ENCODE results near the gene ELP2.

The ELP2 gene

DNA sequence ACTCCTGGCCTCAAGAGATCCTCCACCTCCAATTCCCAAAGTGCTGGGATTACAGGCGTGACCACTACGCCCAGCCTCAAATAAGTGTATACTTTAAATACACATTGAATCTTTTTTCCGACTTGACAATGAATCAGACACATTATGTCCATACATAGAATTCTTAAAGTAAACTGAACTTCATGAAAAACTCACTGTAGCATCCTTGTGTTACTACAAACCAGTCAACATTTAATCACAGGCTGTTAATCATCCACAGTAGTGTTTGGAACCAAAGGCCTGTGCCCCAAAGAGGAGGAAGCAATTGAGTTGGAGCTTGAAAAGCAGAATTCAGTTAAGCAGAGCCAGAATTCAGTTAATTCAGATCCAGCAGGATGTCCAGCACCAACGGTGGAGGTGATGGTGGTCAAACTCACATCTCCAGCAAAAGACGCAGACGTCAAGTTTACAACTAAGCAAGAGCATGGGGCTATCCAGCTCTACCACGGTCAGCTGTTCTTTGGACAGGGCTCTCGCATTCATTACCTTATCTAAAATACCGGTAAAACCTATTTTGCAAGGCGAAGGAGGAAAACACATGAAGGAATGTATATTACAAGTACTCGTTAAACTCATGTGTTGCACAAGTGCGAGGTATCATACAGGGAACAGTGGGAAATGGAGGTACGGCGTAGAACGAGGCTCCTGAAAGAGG, 1.7 kb upstream of the ELP2 start:
- no peak for DNase-seq

DNA sequence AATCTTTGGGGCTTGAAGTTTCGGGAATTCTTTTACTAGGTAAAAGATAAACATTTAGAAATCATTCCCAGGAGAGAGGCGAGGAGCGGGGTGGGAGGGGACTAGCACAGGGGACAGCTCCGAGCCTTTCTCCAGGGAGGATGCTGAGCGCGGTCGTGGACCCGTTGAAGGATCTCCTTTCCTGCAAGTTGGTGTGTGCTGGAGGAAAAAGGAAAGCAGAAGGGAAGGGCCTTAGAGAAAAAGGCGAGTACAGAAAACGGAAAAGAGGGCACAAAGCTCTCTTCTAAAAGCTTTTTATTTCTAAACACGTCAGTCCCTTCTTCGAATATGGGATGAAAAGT, 1.2 kb upstream of the ELP2 start:
- peak in 1 of 2 donors; percentile 24 for DNase-seq

DNA sequence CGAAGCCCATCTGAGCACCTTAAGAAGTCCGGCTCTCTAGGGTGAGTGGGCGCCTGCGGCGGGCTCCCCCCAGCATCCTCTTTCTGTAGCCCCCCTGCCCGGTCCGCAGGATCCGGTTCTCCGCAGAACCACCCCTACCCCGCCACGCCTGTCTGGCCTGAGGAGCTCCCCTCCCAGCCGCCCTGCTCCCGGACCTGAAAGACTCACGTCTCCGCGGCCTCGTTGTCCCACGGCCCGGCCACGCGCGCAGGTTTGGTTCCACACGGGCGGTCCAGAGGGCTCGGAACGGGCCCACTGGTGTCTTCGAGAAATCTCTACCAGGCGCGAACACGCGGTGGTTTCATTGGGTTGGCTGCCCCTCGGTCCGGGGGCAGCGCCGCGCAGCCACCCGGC, 796 bp upstream of the ELP2 start:
- DNase-seq = no peak

- DNase-seq = no peak
These were observed 536 bp downstream of the ELP2 start for GRCh38 chr18:36130039-36130831.

DNA sequence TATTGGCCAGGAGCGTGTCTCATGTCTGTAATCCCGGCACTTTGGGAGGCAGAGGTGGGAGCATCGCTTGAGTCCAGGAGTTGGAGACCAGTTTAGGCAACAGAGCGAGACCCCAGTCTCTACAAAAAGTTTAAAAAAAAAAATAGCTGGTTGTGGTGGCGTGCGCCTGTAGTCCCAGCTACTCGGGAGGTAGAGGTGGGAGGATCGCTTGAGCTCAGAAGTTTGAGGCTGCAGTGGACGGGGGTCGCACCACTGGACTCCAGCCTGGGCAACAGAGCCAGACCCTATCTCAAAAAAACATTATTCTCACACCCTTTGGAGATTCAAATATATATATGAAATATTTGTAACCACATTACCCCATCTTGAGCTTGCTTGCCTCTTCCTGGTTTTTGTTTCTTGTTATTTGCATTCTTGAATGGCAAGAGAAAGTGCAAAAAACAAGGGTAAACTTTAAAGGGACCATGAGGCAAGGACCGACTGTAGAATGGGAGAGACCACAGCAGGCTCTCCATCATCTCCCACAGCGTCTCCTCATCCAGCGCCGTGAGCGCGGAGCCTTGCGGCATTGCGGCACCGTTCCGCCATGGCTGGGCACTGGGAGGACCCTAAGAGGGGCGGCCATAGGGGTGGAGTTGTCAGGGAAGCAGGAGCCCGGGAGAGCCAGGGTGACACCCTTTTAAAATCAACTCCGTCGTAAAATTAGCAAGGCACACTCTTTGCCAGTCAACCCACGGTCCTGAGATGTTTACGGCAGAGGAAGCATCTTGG, 1.4 kb downstream of the ELP2 start:
- DNase-seq = no peak

- DNase-seq = no peak
These were observed 2.2 kb downstream of the ELP2 start for GRCh38 chr18:36131692-36132483.

GRCh38 chr18:36132756-36133155, 3.1 kb downstream of the ELP2 start:
- no peak for DNase-seq

DNA sequence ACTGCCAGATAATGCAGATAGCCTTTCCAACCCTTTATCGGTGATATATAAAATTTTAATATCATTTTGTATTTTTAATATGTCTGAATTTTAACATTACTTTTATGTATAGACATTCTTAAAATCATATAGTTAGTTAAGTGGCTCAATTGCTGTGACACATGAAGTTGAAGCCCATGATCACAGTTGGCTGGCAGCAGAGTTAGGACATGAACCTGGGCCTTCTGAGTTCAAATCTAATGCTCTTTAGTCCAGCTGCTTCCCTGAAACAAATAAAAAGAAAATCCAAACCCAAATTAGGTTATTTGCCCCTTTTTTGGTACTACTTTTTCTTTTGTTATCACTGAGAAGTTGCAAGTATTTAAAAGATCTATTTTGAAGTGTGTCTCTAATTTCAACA, 5.6 kb downstream of the ELP2 start:
- DNase-seq = no peak

- DNase-seq = no peak
These were observed 9.5 kb downstream of the ELP2 start for GRCh38 chr18:36139245-36139644.

DNA sequence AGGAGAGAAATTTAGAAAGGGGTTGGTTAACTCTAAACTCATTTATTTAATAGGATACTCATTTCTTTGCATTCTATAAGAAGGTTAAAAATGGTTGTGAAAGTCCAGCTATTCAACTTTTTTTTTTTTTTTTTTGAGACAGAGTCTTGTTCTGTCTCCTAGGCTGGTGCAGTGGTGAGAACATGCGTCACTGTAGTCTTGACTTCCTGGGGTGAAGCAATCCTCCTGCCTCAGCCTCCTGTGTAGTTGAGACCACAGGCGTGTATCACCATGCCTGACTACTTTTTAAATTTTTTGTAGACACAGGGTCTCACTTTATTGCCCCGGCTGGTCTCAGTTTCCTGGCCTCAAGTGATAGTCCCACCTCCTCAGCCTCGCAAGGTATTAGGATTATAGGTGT, 11.9 kb downstream of the ELP2 start:
- DNase-seq = no peak

DNA sequence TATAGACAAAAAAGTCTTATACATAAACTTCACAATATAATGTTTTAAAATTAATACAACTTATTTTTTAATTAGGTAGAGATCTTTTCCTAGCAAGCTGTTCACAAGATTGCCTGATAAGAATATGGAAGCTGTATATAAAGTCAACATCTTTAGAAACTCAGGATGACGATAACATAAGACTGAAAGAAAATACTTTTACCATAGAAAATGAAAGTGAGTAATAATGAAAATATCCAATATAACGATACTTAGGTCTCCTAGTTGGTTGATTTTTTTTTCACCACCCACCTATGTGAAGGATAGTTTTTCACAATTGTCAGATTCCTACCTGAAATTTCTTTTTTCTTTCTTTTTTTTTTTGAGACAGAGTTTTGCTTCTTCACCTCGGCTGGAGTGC, 13.1 kb downstream of the ELP2 start:
- no peak for DNase-seq

- no peak for DNase-seq
These were observed 13.7 kb downstream of the ELP2 start for GRCh38 chr18:36143391-36143790.

- no peak for DNase-seq
These were observed 20.0 kb downstream of the ELP2 start for GRCh38 chr18:36149514-36150289.

DNA sequence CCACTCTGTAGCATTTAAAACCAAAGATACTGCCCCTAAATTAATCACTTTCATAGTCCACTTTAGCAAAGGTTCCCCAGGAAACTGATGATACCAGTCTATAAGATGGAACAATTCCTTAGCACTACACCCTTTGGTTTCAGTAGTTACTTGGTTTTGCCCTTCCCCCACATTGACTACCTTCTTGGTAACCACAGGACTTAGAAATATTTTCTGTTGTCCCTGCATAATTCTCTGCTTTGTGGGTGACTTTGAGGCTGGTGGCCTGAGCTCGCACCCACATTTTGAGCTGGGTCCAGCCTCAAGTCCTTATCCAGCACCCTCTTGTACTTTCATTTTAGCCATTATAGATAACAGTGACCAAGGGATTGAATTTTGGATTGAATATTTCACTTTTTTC, 23.1 kb downstream of the ELP2 start:
- DNase-seq = no peak

DNA sequence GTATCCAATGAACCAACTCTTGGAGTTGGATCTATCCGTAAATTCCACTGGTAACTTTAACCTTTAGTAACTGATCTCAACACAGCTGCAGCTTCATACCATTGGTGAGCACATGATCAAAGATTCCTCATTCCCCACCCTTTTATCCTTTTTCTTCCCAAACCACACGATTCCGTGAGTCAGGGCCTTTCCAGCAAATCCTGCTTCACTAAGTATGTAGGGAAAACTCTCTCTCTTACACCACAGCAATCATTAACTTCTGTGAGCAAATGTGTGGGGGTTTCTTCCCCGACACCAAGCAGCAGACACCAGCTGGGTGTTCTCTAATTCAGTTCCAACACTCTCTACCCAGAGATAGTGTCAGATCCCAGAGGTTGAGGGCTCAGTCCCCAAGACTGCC, 23.5 kb downstream of the ELP2 start:
- DNase-seq = no peak

GRCh38 chr18:36153771-36154170, 24.1 kb downstream of the ELP2 start:
- no peak for DNase-seq

DNA sequence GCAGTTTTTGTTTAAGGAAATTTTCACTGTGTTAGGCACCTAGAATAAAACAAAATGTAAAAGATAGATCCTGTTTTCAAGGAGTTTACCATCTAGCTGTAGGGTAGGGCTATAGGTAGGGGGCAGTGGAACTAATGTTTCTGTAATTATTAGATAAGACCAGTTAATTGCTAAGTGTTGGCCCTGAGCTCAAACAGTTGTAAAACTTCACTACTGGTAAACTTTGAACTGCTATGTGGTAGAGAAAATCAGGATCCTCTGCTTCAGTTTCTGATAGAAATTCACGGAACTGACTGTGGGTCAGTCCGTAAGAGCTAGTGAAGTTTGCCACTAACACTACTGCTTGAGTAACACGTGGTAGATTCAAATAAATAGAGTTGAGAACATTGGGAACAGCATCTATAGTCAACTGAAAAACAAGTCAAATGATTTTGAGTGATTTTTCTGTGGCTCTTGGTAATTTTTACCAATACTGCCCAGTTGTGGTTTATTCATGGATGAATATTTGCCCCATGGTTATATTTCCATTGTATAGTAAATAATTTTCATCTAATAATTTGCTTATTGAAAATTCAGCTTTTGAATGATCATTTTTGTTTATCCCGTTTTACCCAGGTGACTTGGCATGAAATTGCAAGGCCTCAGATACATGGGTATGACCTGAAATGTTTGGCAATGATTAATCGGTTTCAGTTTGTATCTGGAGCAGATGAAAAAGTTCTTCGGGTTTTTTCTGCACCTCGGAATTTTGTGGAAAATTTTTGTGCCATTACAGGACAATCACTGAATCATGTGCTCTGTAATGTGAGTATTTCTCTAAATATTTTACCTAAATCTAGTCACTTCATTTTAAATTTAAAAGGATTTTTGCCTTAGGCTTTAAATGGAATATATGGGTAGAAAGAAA, 26.4 kb downstream of the ELP2 start:
- no peak for DNase-seq

DNA sequence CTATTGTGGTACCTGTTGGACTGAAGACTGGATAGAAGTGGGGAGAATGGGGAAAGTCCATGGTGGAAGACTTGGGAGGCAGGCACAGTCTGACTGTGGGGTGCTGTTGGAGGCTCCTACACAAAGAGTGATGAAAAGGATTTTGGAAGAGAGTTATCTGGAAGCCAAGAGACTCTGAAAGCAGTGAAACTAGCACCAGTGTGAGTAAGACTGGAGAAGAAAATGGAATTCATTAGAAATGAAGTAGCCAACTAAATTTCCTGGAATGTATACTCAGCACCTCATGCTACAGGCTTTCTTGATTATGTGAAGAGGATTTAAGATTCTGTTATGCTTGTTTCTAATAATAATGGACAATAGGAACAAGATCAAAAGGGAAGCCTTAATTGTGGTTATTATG, 27.7 kb downstream of the ELP2 start:
- DNase-seq = no peak

GRCh38 chr18:36158266-36158867, 28.7 kb downstream of the ELP2 start:
- no peak for DNase-seq

GRCh38 chr18:36160959-36161371, 31.3 kb downstream of the ELP2 start:
- no peak for DNase-seq

GRCh38 chr18:36162981-36163380, 33.3 kb downstream of the ELP2 start:
- no peak for DNase-seq

All from hippocampal formation (tissue), 2 donors.